AG04450 (cell line): ENCODE measurements around the gene TGM3. TPM values are rescaled to one million over a fixed set of nuclear protein-coding genes. Genes with fewer than 3 reads are reported as not detected.

ENCODE experiments used
- CTCF ChIA-PET: fragments of 300-600, 350-600 bp; formaldehyde crosslinking; extraction: SDS; loops from one replicate; lab custom pipeline; 2022; ENCODE audit warnings: antibody characterized with exemption, inconsistent platforms; lab: Charles Lee
- POLR2A ChIA-PET: fragments of 350-600 bp; formaldehyde crosslinking; extraction: SDS; loops from one replicate; lab custom pipeline; 2021; ENCODE audit warnings: antibody characterized with exemption, inconsistent platforms; lab: Yijun Ruan, JAX
- DNase-seq: peaks from one replicate; pipeline ENCODE4 v3.0.0-alpha.2; 2011; ENCODE audit warnings: low read depth, low spot score
- H3K27ac ChIP-seq: one replicate; pipeline ENCODE4 v1.5.1; 2012; ENCODE audit warnings: low read depth, low read length, control low read depth
- H3K27me3 ChIP-seq: one replicate; pipeline ENCODE4 v1.6.0; 2012; ENCODE audit warnings: low read length; ENCODE audit not compliant: control insufficient read depth, insufficient read depth
- H3K4me3 ChIP-seq: 2 replicates; pipeline ENCODE4 v1.5.1; 2011; ENCODE audit warnings: mild to moderate bottlenecking, low read depth, low read length, control low read depth
- H3K9me3 ChIP-seq: 2 replicates; pipeline ENCODE4 v1.5.1; 2012; ENCODE audit warnings: low read length; ENCODE audit not compliant: control insufficient read depth, insufficient read depth
- polyA plus RNA-seq: library from polyadenylated mRNA; depleted of rRNA; stranded (reverse); fragments of >200 nt; gene quantifications from 2 replicates; pipeline ENCODE4 v1.2.3, GENCODE V29; 2011; rRNA removed
- TF ChIP-seq, protein P1 (sequence below): IDR thresholded peaks from 2 replicates; pipeline ENCODE4 v1.5.1; 2011; ENCODE audit warnings: low read depth, low read length, control low read depth, inconsistent platforms

TGM3 gene
- polyA plus RNA-seq, 1 experiment = not detected

- no peak for DNase-seq
- ChIA-PET CTCF (interaction anchor here (0.8 to 1.1 kb wide), 3 partner anchors 15 to 83 kb away, joined by 3 read pairs; partner anchors contain the start of gene SNRPB), POLR2A (interaction anchor here (0.6 kb wide), 1 partner anchor 21 kb away, joined by 3 read pairs; no protein-coding TSS in a partner anchor)
- no peak overlapping the region for H3K4me3 ChIP-seq
- H3K9me3 ChIP-seq = peaks cover 9% of the 10 kb centered on the region
- TF ChIP-seq, protein P1, sequence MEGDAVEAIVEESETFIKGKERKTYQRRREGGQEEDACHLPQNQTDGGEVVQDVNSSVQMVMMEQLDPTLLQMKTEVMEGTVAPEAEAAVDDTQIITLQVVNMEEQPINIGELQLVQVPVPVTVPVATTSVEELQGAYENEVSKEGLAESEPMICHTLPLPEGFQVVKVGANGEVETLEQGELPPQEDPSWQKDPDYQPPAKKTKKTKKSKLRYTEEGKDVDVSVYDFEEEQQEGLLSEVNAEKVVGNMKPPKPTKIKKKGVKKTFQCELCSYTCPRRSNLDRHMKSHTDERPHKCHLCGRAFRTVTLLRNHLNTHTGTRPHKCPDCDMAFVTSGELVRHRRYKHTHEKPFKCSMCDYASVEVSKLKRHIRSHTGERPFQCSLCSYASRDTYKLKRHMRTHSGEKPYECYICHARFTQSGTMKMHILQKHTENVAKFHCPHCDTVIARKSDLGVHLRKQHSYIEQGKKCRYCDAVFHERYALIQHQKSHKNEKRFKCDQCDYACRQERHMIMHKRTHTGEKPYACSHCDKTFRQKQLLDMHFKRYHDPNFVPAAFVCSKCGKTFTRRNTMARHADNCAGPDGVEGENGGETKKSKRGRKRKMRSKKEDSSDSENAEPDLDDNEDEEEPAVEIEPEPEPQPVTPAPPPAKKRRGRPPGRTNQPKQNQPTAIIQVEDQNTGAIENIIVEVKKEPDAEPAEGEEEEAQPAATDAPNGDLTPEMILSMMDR = no peak
- H3K27me3 ChIP-seq = no peaks in the 10 kb centered on the region
- no peak overlapping the region for H3K27ac ChIP-seq
Measured at GRCh38 chr20:2387580-2387979, 91.8 kb downstream of the TGM3 start.

Other genes starting within 250 kb of the TGM3 start
- 8.0 and 9.3 TPM in 2 replicates for gene STK35, start 194.2 kb upstream of the TGM3 start, polyA plus RNA-seq
- gene TGM6, start 84.9 kb downstream of the TGM3 start, polyA plus RNA-seq = not detected in 2 replicates
- gene SNRPB, start 174.8 kb downstream of the TGM3 start, polyA plus RNA-seq = 137 and 142 TPM in 2 replicates
- gene ZNF343, start 212.9 kb downstream of the TGM3 start, polyA plus RNA-seq = 10.8 and 11.4 TPM in 2 replicates
- gene TMC2, start 240.6 kb downstream of the TGM3 start, polyA plus RNA-seq = not detected in 2 replicates